Prostate gland (tissue), 2 donors: ENCODE measurements around the gene RDM1. TPM values are rescaled to one million over a fixed set of nuclear protein-coding genes. Genes with fewer than 3 reads are reported as not detected.

Experiments
- DNase-seq: peaks from one replicate; pipeline ENCODE4 v3.0.0-alpha.2; 2019; ENCODE audit warnings: low spot score
- H3K27ac ChIP-seq, 2 donors: fragments of 200-600 bp; sonication (generic); 2 replicates each; pipeline ENCODE4 v1.5.1; 2017 to 2019
- H3K27me3 ChIP-seq: fragments of 200-600 bp; sonication (generic); replicated peaks from 2 replicates; pipeline ENCODE4 v1.5.1; 2019; ENCODE audit not compliant: insufficient read depth
- H3K36me3 ChIP-seq, 2 donors: fragments of 200-600 bp; sonication (generic); 1 replicate in 1 of 2; 2 replicates in 1 of 2; pipeline versions ENCODE4 v1.5.1 to v1.8.1; 2017 to 2019
- H3K4me1 ChIP-seq: fragments of 200-600 bp; sonication (generic); replicated peaks from 2 replicates; pipeline ENCODE4 v1.5.1; 2019
- H3K4me3 ChIP-seq, 2 donors: fragments of 200-600 bp; sonication (generic); 2 replicates each; pipeline ENCODE4 v1.5.1; 2017 to 2019
- H3K9me3 ChIP-seq: fragments of 200-600 bp; sonication (generic); 2 replicates; pipeline ENCODE4 v1.5.1; 2017
- POLR2A ChIP-seq: fragments of 450-650 bp; IDR thresholded peaks from one replicate; pipeline ENCODE4 v1.6.1; 2016; ENCODE audit warnings: antibody characterized with exemption, mild to moderate bottlenecking
- POLR2AphosphoS5 ChIP-seq: sonication (generic); formaldehyde crosslinking; IDR thresholded peaks from one replicate; pipeline ENCODE4 v1.6.1; 2017; ENCODE audit warnings: antibody characterized with exemption
- WGBS: methylation state at CpG from one replicate; pipeline ENCODE4 v1.1.5; 2018; 5-methylcytosine and 5-hydroxymethylcytosine counted together
- intact Hi-C: fragments of 100-400 bp; cut with DNase I; formaldehyde crosslinking; loops from one replicate; pipeline ENCODE4 v1.14.2; 2022
- total RNA-seq, 2 donors: library from RNA; depleted of rRNA; stranded (reverse); fragments of >200 nt; gene quantifications; one replicate each; pipeline ENCODE4 v1.1.0, GENCODE V29; 2016
- TF ChIP-seq, protein P1 (sequence below), 4 experiments: fragments of 200-600 bp in 2 of 4; fragments of 450-650 bp in 2 of 4; sonication (generic) in 2 of 4; IDR thresholded peaks; 1 replicate in 3 of 4; 2 replicates in 1 of 4; pipeline ENCODE4 v1.5.1; 2016 to 2019; ENCODE audit warnings: antibody characterized with exemption in 4 of 4, mild to moderate bottlenecking in 2 of 4, moderate library complexity in 2 of 4

Gene RDM1
- total RNA-seq, 2 donors from 2014 or later: 2.4 TPM; not detected in 1

DNA sequence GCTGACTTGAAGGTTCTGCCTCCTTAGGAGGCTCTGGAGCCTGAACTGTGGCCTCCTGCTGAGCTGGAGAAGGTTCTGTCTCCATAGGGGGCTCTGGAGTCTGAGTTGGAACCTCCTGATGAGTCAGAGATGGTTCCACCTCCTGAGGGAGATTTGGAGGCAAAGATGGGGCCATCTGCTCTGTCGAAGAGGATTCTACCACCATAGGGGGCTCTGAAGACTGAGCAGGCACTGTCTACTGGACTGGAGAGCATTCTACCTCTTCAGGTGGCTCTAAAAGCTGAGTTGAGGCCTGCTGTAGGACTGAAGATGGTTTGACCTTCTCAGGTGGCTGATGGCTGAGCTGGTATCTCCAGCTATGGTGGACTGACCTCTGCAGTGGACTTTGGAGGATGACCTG lies 16.2 kb downstream of the RDM1 start:
- intact Hi-C loops: no loop called here
- H3K4me1 ChIP-seq: no peaks in the 10 kb centered on the region
- no peak overlapping the region for H3K27ac ChIP-seq
- H3K9me3 ChIP-seq: no peaks in the 10 kb centered on the region
- 100% methylated on average over 1 of the region's 1 CpG for WGBS
- H3K36me3 ChIP-seq: no peaks in the 10 kb centered on the region
- TF ChIP-seq, protein P1, sequence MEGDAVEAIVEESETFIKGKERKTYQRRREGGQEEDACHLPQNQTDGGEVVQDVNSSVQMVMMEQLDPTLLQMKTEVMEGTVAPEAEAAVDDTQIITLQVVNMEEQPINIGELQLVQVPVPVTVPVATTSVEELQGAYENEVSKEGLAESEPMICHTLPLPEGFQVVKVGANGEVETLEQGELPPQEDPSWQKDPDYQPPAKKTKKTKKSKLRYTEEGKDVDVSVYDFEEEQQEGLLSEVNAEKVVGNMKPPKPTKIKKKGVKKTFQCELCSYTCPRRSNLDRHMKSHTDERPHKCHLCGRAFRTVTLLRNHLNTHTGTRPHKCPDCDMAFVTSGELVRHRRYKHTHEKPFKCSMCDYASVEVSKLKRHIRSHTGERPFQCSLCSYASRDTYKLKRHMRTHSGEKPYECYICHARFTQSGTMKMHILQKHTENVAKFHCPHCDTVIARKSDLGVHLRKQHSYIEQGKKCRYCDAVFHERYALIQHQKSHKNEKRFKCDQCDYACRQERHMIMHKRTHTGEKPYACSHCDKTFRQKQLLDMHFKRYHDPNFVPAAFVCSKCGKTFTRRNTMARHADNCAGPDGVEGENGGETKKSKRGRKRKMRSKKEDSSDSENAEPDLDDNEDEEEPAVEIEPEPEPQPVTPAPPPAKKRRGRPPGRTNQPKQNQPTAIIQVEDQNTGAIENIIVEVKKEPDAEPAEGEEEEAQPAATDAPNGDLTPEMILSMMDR (IDR thresholded peaks at IDR 0.05): no peak
- no peak for TF ChIP-seq POLR2AphosphoS5
- TF ChIP-seq POLR2A: no peak
- no peak overlapping the region for H3K4me3 ChIP-seq
- H3K27me3 ChIP-seq: no peaks in the 10 kb centered on the region
- DNase-seq: no peak

DNA sequence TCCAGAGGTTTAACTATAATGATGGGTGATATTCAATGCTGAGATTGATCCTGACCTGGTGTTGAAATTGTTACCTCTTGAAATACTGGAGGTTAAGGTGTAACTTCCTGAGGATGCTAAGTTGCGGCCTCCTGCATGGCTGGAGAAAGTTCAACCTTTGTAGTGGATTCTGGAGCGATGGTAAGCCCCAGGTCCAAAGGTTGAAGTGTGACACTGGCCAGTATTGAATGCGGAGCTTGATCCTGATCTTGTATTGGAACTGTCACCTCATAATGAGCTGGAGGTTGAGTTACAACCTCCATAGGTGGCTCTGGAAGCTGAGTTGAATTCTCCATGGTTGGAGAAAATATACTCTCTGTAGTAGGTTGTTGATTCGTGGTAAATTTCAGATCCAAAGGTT lies 17.0 kb downstream of the RDM1 start:
- TF ChIP-seq, protein P1 (IDR thresholded peaks at IDR 0.05): no peak

DNA sequence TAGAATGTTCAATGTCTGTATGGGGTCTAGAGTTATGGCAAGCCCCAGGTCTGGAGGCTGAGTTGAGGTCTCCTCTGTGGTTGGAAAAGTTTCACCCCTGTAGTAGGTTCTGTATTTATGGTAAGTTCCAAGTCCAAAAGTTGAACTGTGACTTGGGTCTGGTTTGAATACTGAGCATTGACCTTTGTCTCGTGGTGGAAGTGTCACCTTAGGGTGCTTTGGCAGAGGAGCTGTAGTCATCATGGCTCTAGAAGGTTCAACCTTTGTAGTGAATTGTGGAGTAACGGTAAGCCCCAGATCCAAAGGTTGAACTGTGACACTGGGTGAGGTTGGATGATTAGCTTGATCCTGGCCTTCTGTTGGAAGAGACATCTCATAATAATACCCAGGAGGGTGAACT lies 17.6 kb downstream of the RDM1 start:
- Histone ChIP-seq H3K27me3 (no peaks in the 10 kb centered on the region), H3K4me3 (no peak overlapping the region), H3K9me3 (no peaks in the 10 kb centered on the region), H3K27ac (no peak overlapping the region), H3K36me3 (no peaks in the 10 kb centered on the region), H3K4me1 (no peaks in the 10 kb centered on the region)
- TF ChIP-seq POLR2A: no peak
- TF ChIP-seq, protein P1 (IDR thresholded peaks at IDR 0.05): no peak
- TF ChIP-seq POLR2AphosphoS5: no peak
- intact Hi-C loops: no loop called here
- WGBS: 90% methylated on average over 2 of the region's 2 CpGs
- no peak for DNase-seq

More for the DNA sequence above, 17.0 kb downstream of the RDM1 start:
- no peaks in the 10 kb centered on the region for H3K9me3 ChIP-seq
- no peaks in the 10 kb centered on the region for H3K4me1 ChIP-seq
- WGBS: 98% methylated on average over 4 of the region's 4 CpGs
- intact Hi-C loops: no loop called here
- no peak overlapping the region for H3K4me3 ChIP-seq
- H3K36me3 ChIP-seq: no peaks in the 10 kb centered on the region
- H3K27ac ChIP-seq: no peak overlapping the region
- no peak for DNase-seq
- no peaks in the 10 kb centered on the region for H3K27me3 ChIP-seq

DNA sequence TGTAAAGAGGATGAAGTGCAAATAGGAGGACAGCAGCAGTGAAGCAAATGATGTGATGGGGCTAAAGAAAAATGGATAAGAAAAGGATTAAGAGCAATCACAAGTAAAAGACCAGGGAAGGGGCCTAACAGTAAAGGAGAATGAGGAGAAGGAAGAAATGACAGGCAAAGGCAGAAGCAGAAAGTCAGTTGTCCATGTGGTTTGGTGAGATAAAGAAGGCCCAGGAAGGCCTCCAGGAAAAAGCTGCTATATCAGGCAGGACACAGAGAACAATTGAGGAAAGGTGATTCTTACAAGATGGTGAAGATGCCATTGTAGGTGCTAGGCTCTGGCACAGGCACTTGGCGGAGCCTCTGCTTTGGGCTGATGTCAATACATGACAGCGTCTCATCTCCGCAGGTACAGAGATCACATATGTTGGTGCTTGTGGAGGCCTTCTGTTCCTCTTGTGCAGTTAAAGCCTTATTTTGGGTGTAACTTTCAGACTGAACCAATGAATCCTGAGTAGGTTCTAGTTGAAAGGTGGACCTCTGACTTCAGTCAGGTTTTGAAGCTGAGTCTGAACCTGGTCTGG lies 18.1 kb downstream of the RDM1 start:
- Histone ChIP-seq H3K9me3 (no peaks in the 10 kb centered on the region), H3K27ac (no peak overlapping the region), H3K27me3 (no peaks in the 10 kb centered on the region), H3K4me3 (no peak overlapping the region), H3K4me1 (no peaks in the 10 kb centered on the region), H3K36me3 (no peaks in the 10 kb centered on the region)
- TF ChIP-seq POLR2AphosphoS5 (no peak), POLR2A (no peak)
- TF ChIP-seq, protein P1 (IDR thresholded peaks at IDR 0.05): no peak
- intact Hi-C loops: no loop called here
- WGBS: 96% methylated on average over 3 of the region's 3 CpGs
- DNase-seq: no peak

DNA sequence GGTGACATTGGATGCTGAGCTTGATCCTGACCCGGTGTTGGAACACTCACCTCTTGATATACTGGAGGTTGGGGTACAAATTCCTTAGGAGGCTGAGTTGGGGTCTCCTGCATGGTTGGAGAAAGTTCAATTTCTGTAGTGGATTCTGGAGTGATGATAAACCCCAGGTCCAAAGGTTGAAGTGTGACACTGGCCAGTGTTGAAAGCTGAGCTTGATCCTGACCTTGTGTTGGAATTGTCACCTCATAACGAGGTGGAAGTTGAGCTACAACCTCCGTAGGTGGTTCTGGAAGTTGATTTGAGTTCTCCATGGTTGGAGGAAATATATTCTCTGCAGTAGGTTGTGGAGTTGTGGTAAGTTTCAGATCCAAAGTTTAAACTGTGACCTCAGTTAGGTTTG lies 21.2 kb downstream of the RDM1 start:
- DNase-seq: no peak
- TF ChIP-seq, protein P1 (IDR thresholded peaks at IDR 0.05): no peak
- TF ChIP-seq POLR2AphosphoS5 (no peak), POLR2A (no peak)
- no peaks in the 10 kb centered on the region for H3K36me3 ChIP-seq
- no peaks in the 10 kb centered on the region for H3K9me3 ChIP-seq
- H3K4me1 ChIP-seq: no peaks in the 10 kb centered on the region
- H3K4me3 ChIP-seq: no peak overlapping the region
- WGBS: 87% methylated on average over 3 of the region's 3 CpGs
- no peaks in the 10 kb centered on the region for H3K27me3 ChIP-seq
- intact Hi-C loops: no loop called here
- no peak overlapping the region for H3K27ac ChIP-seq
